K562 (cell line): ENCODE data around the gene GPATCH11. TPM values are rescaled to one million over a fixed set of nuclear protein-coding genes. Genes with fewer than 3 reads are reported as not detected.
A peak's percentile ranks its signal among the peaks of the same experiment; 100 is the strongest.

ENCODE experiments used
- ATAC-seq: fragments of 200-7000 bp; cut with Tn5 transposase; 3 replicates; pipeline ENCODE4 v1.9.1; 2020; ENCODE audit warnings: moderate library complexity
- BruUV-seq: library from RNA; stranded (reverse); fragments of 400-500 nt; replicated peaks from 2 replicates; lab custom pipeline; 2021; lab: Mats Ljungman, UMichigan
- CTCF ChIA-PET: fragments of 300-600 bp; formaldehyde crosslinking; extraction: SDS; loops from one replicate; lab custom pipeline; 2021; ENCODE audit warnings: low intra/inter-chr PET ratio; lab: Yijun Ruan, JAX
- POLR2A ChIA-PET: fragments of 300-600, 350-650 bp; sonication (Branson Sonifier 250); formaldehyde crosslinking; extraction: SDS; loops from one replicate; lab custom pipeline; 2021; ENCODE audit warnings: antibody characterized with exemption, inconsistent platforms; lab: Yijun Ruan, JAX
- DNase-seq, 4 experiments: peaks; one replicate each; pipeline versions ENCODE4 v3.0.0 to v3.0.0-alpha.2; 2011 to 2018; ENCODE audit warnings: low spot score in 3 of 4, mixed read lengths in 3 of 4; ENCODE audit errors: extremely low read depth in 1 of 4
- FAIRE-seq: peaks from 2 replicates; lab custom pipeline; 2011; peaks lifted over from hg19 to GRCh38; lab: Jason Lieb, UNC
- H2AFZ ChIP-seq: 2 replicates; pipeline ENCODE4 v1.6.0; 2011; ENCODE audit warnings: low read depth, low read length, control low read depth, inconsistent platforms
- H3K27ac ChIP-seq: fragments of 200-600 bp; 3 replicates; pipeline ENCODE4 v1.8.0; 2011; ENCODE audit warnings: low read depth, mild to moderate bottlenecking, control low read depth, inconsistent platforms, low read length, moderate library complexity, mixed read lengths; ENCODE audit errors: extremely low read depth
- H3K27me3 ChIP-seq, 2 experiments: fragments of 300-600 bp in 1 of 2; 2 replicates in 1 of 2; 3 replicates in 1 of 2; pipeline versions ENCODE4 v1.6.0 to v1.8.0; 2011; ENCODE audit warnings: inconsistent platforms in 2 of 2, low read length in 2 of 2, mild to moderate bottlenecking in 1 of 2, mixed read lengths in 1 of 2, moderate library complexity in 1 of 2; ENCODE audit not compliant: control insufficient read depth in 2 of 2, insufficient read depth in 2 of 2
- H3K36me3 ChIP-seq: fragments of 300-600 bp; 3 replicates; pipeline ENCODE4 v1.8.0; 2011; ENCODE audit warnings: mild to moderate bottlenecking, low read length, inconsistent platforms; ENCODE audit not compliant: control insufficient read depth, insufficient read depth
- H3K4me1 ChIP-seq, 2 experiments: fragments of 200-600 bp in 1 of 2; replicated peaks in 1 of 2; 2 replicates in 1 of 2; 3 replicates in 1 of 2; pipeline versions ENCODE4 v1.5.1 to v1.8.0; 2011; ENCODE audit warnings: inconsistent platforms in 2 of 2, low read length in 2 of 2, mild to moderate bottlenecking in 1 of 2, mixed read lengths in 1 of 2, moderate library complexity in 1 of 2; ENCODE audit not compliant: control insufficient read depth in 2 of 2, insufficient read depth in 2 of 2
- H3K4me2 ChIP-seq: 2 replicates; pipeline ENCODE4 v1.6.1; 2011; ENCODE audit warnings: low read length, control low read depth, inconsistent platforms, mixed read lengths; ENCODE audit not compliant: insufficient read depth
- H3K4me3 ChIP-seq: fragments of 200-600 bp; sonication (generic), shearing (Covaris generic); 2 replicates; pipeline ENCODE4 v1.5.1; 2016; ENCODE audit warnings: control low read depth, inconsistent platforms
- H3K79me2 ChIP-seq: fragments of 200-600 bp; 3 replicates; pipeline ENCODE4 v1.8.0; 2011; ENCODE audit warnings: low read length, inconsistent platforms; ENCODE audit not compliant: control insufficient read depth, insufficient read depth
- H3K9ac ChIP-seq, 2 experiments: 2 replicates each; pipeline versions ENCODE4 v1.6.0 to v1.6.1; 2011; ENCODE audit warnings: low read depth in 2 of 2, low read length in 2 of 2, control low read depth in 1 of 2, inconsistent platforms in 1 of 2, mild to moderate bottlenecking in 1 of 2, mixed read lengths in 1 of 2; ENCODE audit not compliant: insufficient read depth in 1 of 2
- H3K9me1 ChIP-seq: one replicate; pipeline ENCODE4 v1.6.0; 2011; ENCODE audit warnings: inconsistent platforms, mild to moderate bottlenecking, low read length, moderate library complexity; ENCODE audit not compliant: control insufficient read depth, insufficient read depth
- H3K9me3 ChIP-seq: replicated peaks from 2 replicates; pipeline ENCODE4 v1.5.1; 2011; ENCODE audit warnings: low read depth, low read length, inconsistent platforms; ENCODE audit not compliant: control insufficient read depth, insufficient read depth
- H4K20me1 ChIP-seq: replicated peaks from 2 replicates; pipeline ENCODE4 v1.6.1; 2011; ENCODE audit warnings: low read length, inconsistent platforms, mixed read lengths; ENCODE audit not compliant: control insufficient read depth, insufficient read depth
- ETV1 ChIP-seq: fragments of 450-650 bp; conservative IDR thresholded peaks from 2 replicates; pipeline ENCODE4 v1.6.1; 2016; ENCODE audit warnings: missing genetic modification characterization, control low read depth, low read depth, missing compliant biosample characterization
- FOSL1 ChIP-seq: fragments of 200-800 bp; sonication (Bioruptor generic); conservative IDR thresholded peaks from 2 replicates; pipeline ENCODE4 v1.6.1; 2016; ENCODE audit warnings: missing genetic modification characterization, missing compliant biosample characterization
- HCFC1 ChIP-seq: IDR thresholded peaks from 2 replicates; pipeline ENCODE4 v1.6.1; 2012; ENCODE audit warnings: low read depth, low read length, improper control_type of control experiment
- HMBOX1 ChIP-seq: sonication (generic); IDR thresholded peaks from 2 replicates; pipeline ENCODE4 v1.6.1; 2016
- HNRNPL ChIP-seq: fragments of 200-400 bp; formaldehyde crosslinking; IDR thresholded peaks from 2 replicates; pipeline ENCODE4 v1.6.1; 2017; ENCODE audit warnings: low read depth, mild to moderate bottlenecking, low read length
- MAZ ChIP-seq, 2 experiments: fragments of 450-650 bp in 1 of 2; sonication (generic) in 1 of 2; formaldehyde crosslinking; IDR thresholded peaks in 1 of 2; conservative IDR thresholded peaks in 1 of 2; 2 replicates each; pipeline versions ENCODE4 v1.4.0 to v1.5.0; 2020; ENCODE audit warnings: mild to moderate bottlenecking in 1 of 2, missing genetic modification reagents in 1 of 2
- NCOA1 ChIP-seq: fragments of 450-650 bp; IDR thresholded peaks from 2 replicates; pipeline ENCODE4 v1.6.1; 2016; ENCODE audit warnings: low read depth
- POLR2AphosphoS5 ChIP-seq: IDR thresholded peaks from 2 replicates; pipeline ENCODE4 v1.6.1; 2011; ENCODE audit warnings: mild to moderate bottlenecking, low read depth, low read length, moderate library complexity; ENCODE audit not compliant: control insufficient read depth, insufficient read depth
- SAFB ChIP-seq: fragments of 200-400 bp; formaldehyde crosslinking; IDR thresholded peaks from 2 replicates; pipeline ENCODE4 v1.6.1; 2017; ENCODE audit warnings: low read depth, low read length, borderline replicate concordance
- ZBTB43 ChIP-seq: sonication (generic); formaldehyde crosslinking; IDR thresholded peaks from 2 replicates; pipeline ENCODE4 v1.8.0; 2023; ENCODE audit warnings: mild to moderate bottlenecking, missing genetic modification reagents
- ZNF780A ChIP-seq: fragments of 250-450 bp; sonication (Bioruptor Pico); IDR thresholded peaks from 2 replicates; pipeline ENCODE4 v1.5.0; 2021; ENCODE audit warnings: mild to moderate bottlenecking
- WGBS: fragments of 100-300 bp; shearing (Covaris generic); methylation state at CpG from one replicate; pipeline ENCODE4 v1.1.6; 2016; ENCODE audit warnings: low coverage, mixed read lengths; ENCODE audit not compliant: insufficient coverage; ENCODE audit errors: missing lambda C conversion rate; 5-methylcytosine and 5-hydroxymethylcytosine counted together
- in situ Hi-C: fragments of 300-500 bp; cut with MboI; formaldehyde crosslinking; loops from 4 replicates; pipeline ENCODE4 v1.15.0; 2018; ENCODE audit warnings: inconsistent platforms, mixed read lengths
- intact Hi-C: fragments of 100-400 bp; cut with micrococcal nuclease; formaldehyde crosslinking; loops from 2 replicates; pipeline ENCODE4 v1.14.2; 2022
- polyA plus RNA-seq, 8 experiments: library from polyadenylated mRNA; depleted of rRNA in 4 of 8; stranded (reverse) in 5 of 8; unstranded in 3 of 8; fragments of >200 nt; fragmentation: Nextera tagmentation in 2 of 8; fragmentation: Illumina TruSeq in 1 of 8; extraction: Ambion mirVana in 2 of 8; extraction: Trizol in 1 of 8; gene quantifications; 2 replicates each; pipeline versions ENCODE4 v1.2.1 to v1.2.3, GENCODE V29; 2011 to 2014; ENCODE audit warnings: inconsistent platforms in 1 of 8, missing spikeins in 1 of 8
- total RNA-seq, 7 experiments: library from RNA; depleted of rRNA in 6 of 7; stranded (reverse); fragments of >200 nt in 6 of 7; fragmentation: Illumina TruSeq in 2 of 7; extraction: Trizol in 2 of 7; gene quantifications; 2 replicates each; pipeline versions ENCODE4 v1.2.1 to v1.2.3, GENCODE V29; 2011 to 2021; ENCODE audit warnings: low replicate concordance in 1 of 7

GPATCH11 gene
- total and polyA plus RNA-seq, 9 of the 15 experiments (the other 6 are each of a cell fraction or from before 2014, with no cell fraction given), result 7.9 to 23.9 (median 15.2) TPM

- 0 out of 2 replicates have a peak, but pooled peaks have one; percentile 39 for TF ChIP-seq HMBOX1
- TF ChIP-seq FOSL1 (tag), result peak; percentile 48; the same call in 1 of the 2 replicates
- TF ChIP-seq, all 486 proteins: peak for 7
Observed at GRCh38 chr2:37085731-37086147, 1.4 kb downstream of the GPATCH11 start (continued).

- in situ Hi-C loops, result no loop called here
- no peaks in the 10 kb centered on the region for H3K27me3 ChIP-seq
- no peaks in the 10 kb centered on the region for H3K9me1 ChIP-seq
- H2AFZ ChIP-seq, result no peak overlapping the region
- BruUV-seq, result no TSS peak
- no peaks in the 10 kb centered on the region for H4K20me1 ChIP-seq
- no peak overlapping the region for H3K9ac ChIP-seq
- intact Hi-C loops, result no loop called here
- TF ChIP-seq ETV1 (tag) (no peak), SAFB (no peak), HCFC1 (no peak), ZNF780A (no peak), POLR2AphosphoS5 (no peak), ZBTB43 (CRISPR knock-in tag) (no peak), NCOA1 (no peak), MAZ (CRISPR knock-in tag; conservative IDR thresholded peaks at IDR 0.05 in 1 of 2, IDR thresholded peaks at IDR 0.05 in 1 of 2) (no peak), HNRNPL (no peak)
- TF ChIP-seq, all 486 proteins: peak for 0
- ChIA-PET CTCF (no interaction called here), POLR2A (interaction anchor here (1.0 kb wide), 1 partner anchor 26 kb away, joined by 3 read pairs; no protein-coding TSS in a partner anchor)
- no peak for ATAC-seq
- no peak for FAIRE-seq
- WGBS, result 81% methylated on average over 4 of the region's 4 CpGs
- Histone ChIP-seq H3K4me1 (peaks cover 0 to 7% of the 10 kb centered on the region in 2 experiments; a peak in 3 of 5 replicates), H3K4me2 (no peak overlapping the region), H3K36me3 (peaks cover 74% of the 10 kb centered on the region), H3K27ac (no peak overlapping the region), H3K4me3 (no peak overlapping the region), H3K79me2 (peaks cover 21% of the 10 kb centered on the region), H3K9me3 (no peaks in the 10 kb centered on the region)
- DNase-seq, result no peak
Observed at GRCh38 chr2:37090019-37090477, 5.7 kb downstream of the GPATCH11 start.
